Measurements from ENCODE around the gene OR2F2.

The OR2F2 gene

GRCh38 chr7:143914938-143915652 lies 19.9 kb upstream of the OR2F2 start:
- no peak for DNase-seq

GRCh38 chr7:143924851-143925250 lies 10.2 kb upstream of the OR2F2 start:
- DNase-seq, result peak; percentile 29

- no peak for DNase-seq
These were observed 5.7 kb upstream of the OR2F2 start for GRCh38 chr7:143929224-143929920.

GRCh38 chr7:143931739-143932138 lies 3.3 kb upstream of the OR2F2 start:
- DNase-seq, result no peak

- no peak for DNase-seq
These were observed 1.3 kb downstream of the OR2F2 start for GRCh38 chr7:143936087-143937009.

- no peak for DNase-seq
These were observed 3.6 kb downstream of the OR2F2 start for GRCh38 chr7:143938379-143939243.

GRCh38 chr7:143945423-143945822 lies 10.4 kb downstream of the OR2F2 start:
- DNase-seq, result no peak

GRCh38 chr7:143947111-143947510 lies 12.1 kb downstream of the OR2F2 start:
- no peak for DNase-seq

- DNase-seq, result no peak
These were observed 13.7 kb downstream of the OR2F2 start for GRCh38 chr7:143948733-143949132.

- DNase-seq, result no peak
These were observed 18.4 kb downstream of the OR2F2 start for GRCh38 chr7:143953421-143953820.

- DNase-seq, result no peak
These were observed 19.1 kb downstream of the OR2F2 start for GRCh38 chr7:143954135-143954534.

- DNase-seq, result no peak
These were observed 19.5 kb downstream of the OR2F2 start, which contains the start of gene OR2F1 for GRCh38 chr7:143954544-143954943. Gene OR2F1 (plus strand): TSS chr7:143954844. CDS start chr7:143959971, 5,127 bp downstream.

- DNase-seq, result no peak
These were observed 23.7 kb downstream of the OR2F2 start for GRCh38 chr7:143958781-143959180.

GRCh38 chr7:143960813-143961610 lies 26.0 kb downstream of the OR2F2 start:
- no peak for DNase-seq

- no peak for DNase-seq
These were observed 30.2 kb downstream of the OR2F2 start for GRCh38 chr7:143965280-143965679.

GRCh38 chr7:143967398-143967797 lies 32.4 kb downstream of the OR2F2 start:
- DNase-seq, result no peak

- DNase-seq, result no peak
These were observed 38.9 kb downstream of the OR2F2 start for GRCh38 chr7:143973870-143974416.

- no peak for DNase-seq
These were observed 39.4 kb downstream of the OR2F2 start for GRCh38 chr7:143974459-143974858.

GRCh38 chr7:143975617-143976016 lies 40.6 kb downstream of the OR2F2 start:
- DNase-seq, result peak; percentile 27

- DNase-seq, result no peak
These were observed 43.6 kb downstream of the OR2F2 start for GRCh38 chr7:143978585-143978984.

GRCh38 chr7:143979359-143979758 lies 44.3 kb downstream of the OR2F2 start:
- DNase-seq, result no peak

Measured in NCI-H82 (cell line).